Measurements from ENCODE around the gene GREB1L.

The GREB1L gene

DNA sequence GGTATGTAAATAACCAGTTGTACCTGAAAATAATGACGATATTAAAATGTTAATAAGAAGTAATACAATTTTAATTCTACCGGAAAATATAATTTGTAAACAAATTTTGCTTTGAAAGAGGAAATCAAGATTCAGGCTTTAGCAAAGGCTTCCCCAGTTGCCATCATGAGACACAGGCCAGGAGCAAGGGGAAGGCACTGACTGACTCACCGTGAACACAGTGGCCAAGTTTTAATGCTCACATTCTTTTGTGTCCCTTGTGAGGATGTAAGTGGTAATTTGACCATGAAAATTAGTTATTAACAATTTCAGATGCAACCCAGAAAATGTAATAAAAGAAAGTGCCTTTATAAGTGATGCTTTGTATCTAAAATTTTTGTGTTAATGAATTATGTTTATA, 164.1 kb downstream of the GREB1L start:
- intact Hi-C loops (cut with DNase I): no loop called here
- DNase-seq: no peak

DNA sequence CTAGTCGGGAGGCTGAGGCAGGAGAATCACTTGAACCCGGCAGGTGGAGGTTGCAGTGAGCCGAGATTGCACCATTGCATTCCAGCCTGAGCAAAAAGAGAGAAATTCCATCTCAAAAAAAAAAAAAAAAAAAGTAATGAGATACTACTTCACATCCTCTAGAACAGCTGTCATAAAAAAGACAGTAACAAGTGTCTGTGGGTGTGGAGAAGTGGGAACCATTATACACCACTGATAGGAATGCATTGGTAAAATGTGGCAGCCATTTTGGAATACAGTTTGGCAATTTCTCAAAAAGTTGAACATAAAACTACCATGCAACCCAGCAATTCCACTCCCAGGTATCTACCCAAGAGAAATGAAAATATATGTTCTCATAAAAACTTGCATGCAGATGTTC, 166.6 kb downstream of the GREB1L start:
- no peak for DNase-seq
- intact Hi-C loops (cut with DNase I): no loop called here

DNA sequence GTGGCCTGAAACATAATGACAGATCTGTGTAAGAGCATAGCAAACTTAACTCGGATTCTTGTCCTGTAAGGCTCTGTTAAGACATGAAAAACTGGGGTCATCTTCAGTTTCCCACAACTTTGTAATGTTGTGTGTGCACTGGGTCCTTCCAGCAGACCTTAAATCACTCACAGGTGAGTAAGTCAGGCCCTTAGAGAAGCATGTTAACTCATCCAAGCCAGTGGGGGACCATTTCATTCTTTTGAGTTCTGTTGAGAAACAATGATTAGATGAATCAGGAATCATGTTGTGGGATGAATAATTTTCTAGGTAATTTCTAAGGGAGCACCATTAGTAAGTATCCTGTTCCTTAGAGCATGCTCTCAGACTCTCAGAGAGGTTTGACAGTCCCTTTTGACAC, 191.4 kb downstream of the GREB1L start:
- intact Hi-C loops (cut with DNase I): no loop called here
- no peak for DNase-seq

DNA sequence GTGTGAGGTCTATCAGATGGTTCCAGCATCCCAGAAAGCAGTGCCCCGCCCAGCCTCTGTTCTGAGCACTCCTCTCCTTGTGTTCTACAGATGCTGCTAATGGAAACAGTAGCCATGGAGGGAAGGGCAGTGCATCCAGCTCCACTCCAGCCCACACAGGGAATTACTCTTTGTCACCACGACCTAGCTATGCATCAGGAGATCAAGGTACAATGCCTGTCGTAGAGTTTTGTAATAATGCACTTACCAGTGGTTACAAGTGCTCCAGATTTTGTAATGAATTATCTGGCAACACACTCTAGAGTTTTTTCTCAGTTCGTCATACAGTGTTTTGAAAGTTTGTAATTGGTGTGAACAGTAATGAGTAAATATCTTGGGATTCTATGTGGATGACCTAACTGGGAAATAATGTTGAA, 197.4 kb downstream of the GREB1L start:
- intact Hi-C loops (cut with DNase I): no loop called here
- DNase-seq: no peak

DNA sequence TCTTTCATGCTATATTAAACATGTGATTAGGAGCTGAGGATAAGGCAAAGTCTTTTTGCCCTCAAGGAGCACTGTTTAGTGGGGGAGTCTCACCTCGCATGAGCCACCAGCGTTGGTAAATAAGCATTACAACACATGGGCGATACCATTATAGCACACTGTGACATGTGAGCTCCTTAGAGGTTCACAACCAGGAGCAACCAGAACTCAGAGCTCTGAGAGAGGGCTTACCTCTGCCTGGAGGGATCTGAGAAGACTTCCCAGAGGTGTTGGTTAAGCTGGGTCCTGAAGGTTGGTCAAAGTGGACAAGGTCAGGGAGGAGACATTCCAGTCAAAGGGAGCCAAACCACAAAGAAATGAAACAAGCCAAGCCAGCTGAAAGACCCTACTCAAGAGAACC, 199.6 kb downstream of the GREB1L start:
- intact Hi-C loops (cut with DNase I): loop anchor here (5.0 kb wide), 1 partner anchor 244 kb away; no protein-coding TSS in a partner anchor
- no peak for DNase-seq

DNA sequence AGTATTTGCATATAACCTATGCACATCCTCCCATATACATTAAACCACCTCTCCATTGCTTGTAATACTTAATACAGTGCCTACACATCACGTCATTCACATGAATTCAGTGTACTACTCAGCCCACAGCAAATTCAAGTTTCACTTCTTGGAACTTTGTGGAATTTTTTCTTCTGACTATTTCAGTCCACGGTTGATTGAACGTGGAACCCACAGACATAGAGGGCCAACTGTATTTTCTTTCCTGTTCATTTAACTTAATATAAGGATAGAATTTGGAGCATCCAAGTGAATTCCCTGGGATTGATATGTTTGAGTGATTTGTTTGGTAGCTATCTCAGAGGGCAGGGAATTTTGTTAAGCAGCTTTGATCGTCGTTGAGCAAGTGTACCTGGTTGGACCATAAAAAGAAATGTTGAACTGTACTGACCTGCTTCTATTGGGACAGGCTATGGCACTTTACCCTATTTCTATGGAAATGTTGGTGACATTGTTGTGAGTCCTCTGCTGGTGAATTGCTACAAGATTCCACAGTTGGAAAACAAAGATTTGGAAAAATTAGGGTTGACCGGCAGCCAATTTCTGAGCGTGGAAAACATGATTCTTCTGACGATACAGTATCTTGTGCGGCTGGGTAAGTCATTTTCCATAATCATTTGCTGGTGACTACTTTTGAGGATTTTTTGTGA, 201.9 kb downstream of the GREB1L start:
- no peak for DNase-seq

DNA sequence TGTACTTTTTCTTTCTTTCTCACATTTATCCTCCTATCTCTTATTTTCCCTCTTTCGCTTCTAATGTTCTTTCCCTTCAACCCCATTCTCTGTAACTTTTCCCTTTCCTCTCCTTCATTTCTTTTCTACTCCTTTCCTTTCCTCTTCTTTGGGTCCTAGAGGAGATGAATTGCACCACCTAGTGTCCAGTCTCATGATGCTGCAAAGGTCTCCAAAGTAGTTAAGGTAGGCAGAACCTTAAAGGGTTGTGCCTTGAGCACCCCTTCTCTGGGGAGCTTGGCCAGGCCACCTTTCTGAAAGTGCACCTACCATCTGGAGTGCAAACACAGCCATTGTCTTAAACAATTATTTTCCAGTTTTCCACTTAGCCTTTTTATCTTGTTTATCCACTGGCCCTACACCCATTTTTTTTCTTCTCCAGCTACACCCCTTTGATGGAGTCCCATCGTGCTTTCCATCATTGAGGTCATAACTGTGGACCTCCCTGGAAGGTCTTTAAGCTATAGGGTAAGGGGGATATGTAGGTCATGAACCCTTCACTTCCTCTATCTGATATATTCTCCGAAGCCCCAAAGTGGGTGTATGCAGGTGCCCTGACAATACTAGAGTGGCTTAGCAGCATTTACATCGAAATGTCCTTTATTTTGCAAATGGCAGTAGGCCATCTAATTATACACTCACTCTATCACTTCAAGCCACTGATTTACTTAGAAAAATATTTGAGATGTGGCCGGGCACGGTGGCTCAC, 202.6 kb downstream of the GREB1L start:
- intact Hi-C loops (cut with DNase I): loop anchor here (5.0 kb wide), 1 partner anchor 247 kb away; no protein-coding TSS in a partner anchor
- DNase-seq: peak in 27 of 42 donors; percentile 9 to 80 (median 48)

More for the DNA sequence above, 201.9 kb downstream of the GREB1L start:
- intact Hi-C loops (cut with DNase I): loop anchor here (5.0 kb wide), 1 partner anchor 247 kb away; no protein-coding TSS in a partner anchor

DNA sequence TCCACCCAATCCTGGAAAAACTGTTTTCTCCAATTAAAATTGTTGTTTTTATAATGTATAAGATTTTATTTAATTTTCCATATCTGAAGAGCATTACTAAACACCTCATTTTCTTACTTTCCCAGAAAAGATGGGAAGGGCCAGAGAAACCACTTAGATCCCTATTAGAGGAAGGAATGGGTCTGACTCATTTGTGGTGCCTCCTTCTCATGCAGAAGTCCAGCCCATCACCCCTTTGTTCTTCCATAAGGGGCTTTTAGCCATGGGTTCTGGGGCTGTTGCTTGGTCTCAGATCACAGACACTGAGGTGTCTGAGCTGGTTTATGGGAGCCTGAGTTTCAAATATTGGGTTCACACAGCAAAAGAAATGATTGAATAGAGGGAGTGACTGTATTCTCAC, 206.3 kb downstream of the GREB1L start:
- intact Hi-C loops (cut with DNase I): no loop called here
- no peak for DNase-seq

DNA sequence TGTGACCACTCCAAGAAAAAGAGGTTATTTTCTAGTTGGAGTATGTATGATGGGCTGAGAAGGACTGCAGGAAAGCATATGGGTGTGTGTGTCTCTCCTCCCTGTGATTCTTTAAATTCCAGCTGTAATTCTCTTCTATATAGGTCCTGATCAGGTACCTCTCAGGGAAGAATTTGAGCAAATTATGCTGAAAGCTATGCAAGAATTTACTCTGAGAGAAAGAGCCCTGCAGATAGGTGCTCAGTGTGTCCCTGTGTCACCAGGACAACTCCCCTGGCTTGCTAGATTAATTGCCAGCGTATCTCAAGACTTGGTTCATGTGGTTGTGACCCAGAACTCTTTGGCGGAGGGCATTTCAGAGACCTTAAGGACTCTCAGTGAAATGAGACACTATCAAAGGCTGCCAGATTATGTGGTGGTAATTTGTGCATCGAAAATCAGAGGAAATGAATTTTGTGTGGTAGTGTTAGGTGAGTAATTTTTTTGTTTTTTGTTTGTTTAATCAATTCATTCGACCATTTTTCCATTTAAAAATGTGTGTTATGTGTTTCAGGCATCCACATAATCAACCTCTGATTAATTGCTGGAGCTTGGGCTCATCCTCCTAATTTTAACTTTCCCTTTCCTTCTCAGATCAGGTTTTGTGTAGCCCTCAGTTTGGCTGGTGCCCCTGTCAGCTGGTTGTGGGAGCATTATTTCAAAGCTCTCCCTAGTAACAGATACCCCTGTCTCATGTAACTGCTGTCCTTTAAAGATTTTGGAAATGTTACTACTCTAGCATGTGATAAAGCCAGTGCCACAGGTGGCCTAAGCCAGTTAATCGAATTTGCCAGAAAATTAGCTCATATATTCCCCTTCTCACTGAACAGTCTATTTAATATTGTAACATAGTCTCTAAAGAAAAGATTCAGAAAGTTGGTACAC, 207.6 kb downstream of the GREB1L start:
- intact Hi-C loops (cut with DNase I): no loop called here
- DNase-seq: no peak

DNA sequence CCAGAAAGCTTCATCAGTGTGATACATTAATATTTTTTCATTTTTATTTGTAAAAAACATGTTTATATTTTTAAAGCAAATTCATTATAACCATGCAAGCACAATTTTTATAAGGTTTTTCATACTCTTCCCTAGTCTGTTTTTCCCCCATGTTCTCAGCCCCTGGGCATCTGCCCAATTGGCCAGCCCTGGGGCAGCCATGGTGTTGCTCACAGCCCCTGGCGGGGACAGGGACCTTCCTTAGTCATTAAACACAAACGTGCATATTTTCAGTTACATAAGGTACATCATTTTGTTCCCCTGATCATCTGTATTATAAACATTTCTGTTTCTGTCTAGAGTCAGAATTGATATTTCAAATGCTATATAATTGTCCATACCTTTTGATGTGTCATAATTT, 208.5 kb downstream of the GREB1L start:
- DNase-seq: no peak
- intact Hi-C loops (cut with DNase I): no loop called here

DNA sequence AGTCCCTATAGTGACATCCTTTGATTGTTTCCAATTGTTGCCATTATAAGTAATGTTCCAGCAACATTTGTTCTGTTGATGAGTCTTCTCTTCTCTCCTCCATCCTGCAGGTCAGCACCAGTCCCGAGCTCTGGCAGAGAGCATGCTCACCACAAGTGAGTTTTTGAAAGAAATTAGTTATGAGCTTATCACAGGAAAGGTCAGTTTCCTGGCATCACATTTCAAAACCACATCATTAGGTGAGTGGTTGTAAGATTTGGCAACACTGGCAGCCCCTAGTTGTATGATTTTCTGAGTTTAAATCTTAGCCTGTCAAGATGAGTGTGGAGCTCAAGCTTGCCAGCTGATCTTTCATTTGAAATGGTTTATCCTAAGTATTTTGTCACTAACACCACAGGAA, 208.9 kb downstream of the GREB1L start:
- DNase-seq: no peak
- intact Hi-C loops (cut with DNase I): no loop called here

DNA sequence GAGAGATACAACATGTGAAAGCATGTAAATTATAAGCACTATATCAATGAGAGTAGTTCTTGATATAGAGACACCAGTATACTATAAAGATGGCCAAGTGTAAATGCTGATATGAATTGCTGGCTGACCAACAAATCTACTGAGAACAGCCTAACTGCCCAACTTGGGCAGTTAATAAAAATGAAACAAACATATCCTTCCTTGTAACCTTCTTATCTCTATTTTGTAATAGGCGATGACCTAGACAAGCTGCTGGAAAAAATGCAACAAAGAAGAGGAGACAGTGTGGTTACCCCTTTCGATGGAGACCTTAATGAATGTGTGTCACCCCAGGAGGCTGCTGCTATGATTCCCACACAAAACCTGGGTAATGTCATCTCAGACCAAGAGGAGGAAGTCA, 209.8 kb downstream of the GREB1L start:
- intact Hi-C loops (cut with DNase I): no loop called here
- no peak for DNase-seq

DNA sequence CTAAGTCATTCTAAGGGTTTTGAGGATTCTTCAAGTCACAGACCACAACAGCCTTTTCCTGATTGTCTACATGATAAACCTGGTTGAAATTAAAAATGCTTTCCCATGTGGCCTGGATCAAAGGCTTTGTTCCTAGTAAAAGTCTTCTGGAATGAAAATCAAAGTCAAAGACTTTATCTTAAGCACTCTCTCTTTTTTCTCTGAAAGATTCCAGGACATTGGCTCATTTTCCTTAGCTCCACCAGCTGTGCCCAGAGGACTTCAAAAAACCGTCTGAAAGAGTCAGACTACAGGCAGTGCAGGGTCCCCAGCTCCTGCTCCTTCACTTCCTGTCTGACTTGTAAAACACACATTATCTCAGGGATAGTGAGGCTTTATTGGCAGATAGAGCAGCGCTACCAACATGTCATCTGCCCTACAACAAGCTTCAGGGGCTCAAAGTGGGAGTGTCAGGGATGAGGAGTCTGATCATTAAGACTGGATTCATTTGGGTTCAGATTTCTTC, 210.3 kb downstream of the GREB1L start:
- intact Hi-C loops (cut with DNase I): no loop called here
- no peak for DNase-seq

DNA sequence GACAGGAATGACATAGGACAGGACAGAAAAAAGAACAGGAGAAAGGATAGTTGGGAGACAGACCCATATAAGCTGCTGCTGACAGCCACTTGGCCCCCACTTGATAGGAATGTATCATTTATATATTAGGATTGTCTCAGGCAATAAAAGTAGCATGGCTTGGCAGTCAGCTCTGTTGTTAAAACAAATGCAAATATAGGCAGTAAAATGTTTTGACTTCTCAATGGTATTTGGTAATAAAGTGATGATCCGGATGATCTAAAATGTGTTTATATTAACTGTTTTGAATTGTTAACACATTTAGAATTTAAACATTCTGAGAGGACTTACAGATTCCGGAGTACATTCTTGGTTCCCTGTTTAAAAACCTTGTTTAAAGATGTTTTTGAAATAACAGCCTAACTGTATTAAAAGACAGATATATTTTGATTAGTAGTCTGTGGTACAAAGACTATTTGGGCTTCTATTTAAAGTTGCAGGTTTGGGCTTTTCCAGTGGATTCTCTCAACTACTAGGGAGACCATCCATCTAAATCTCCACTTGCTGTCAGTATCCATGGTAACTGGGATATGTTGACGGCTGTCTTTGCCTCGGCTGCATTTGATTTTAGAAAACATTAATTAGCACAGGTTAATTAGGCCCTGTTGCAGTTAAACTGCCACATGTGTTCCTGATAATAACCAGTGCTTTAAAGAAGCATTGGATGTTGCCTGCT, 210.9 kb downstream of the GREB1L start:
- intact Hi-C loops (cut with DNase I): no loop called here
- no peak for DNase-seq

DNA sequence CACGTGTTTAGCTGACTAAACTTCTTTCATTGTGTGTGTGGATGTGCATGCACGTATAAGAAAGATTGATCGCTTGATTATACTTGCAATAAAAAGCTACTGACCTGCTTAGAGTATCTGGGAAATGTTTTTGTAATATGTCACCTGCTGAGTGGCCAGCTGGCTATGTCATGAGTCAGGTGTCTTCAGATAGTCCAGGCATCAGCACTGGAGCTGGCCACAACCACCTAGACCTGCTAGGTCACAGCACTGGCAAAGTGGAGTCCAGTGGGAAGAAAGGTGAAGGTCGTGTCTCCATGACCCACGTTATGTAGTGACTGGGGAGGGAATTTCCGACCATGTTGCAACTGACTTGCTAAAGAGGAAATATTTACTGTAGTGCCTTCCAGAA, 211.5 kb downstream of the GREB1L start:
- no peak for DNase-seq

DNA sequence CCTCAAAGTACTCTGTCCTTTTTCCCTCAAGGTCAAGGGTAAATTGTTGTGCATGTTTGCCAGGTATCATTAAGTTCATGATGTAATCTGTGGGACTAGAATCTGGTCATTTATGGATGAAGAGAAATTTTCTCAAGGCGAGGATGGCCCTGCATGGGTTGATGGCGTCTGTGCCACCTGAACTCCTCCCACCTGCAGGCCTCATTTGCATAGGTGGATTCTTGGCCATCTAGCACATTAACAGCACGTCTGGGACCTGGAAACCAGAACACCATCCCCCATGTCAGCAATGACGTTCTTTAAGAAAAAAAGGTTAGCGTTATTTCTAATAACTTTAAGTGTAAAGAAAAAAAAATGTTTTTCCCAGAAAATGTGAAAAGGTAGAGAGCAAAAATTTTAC, 212.7 kb downstream of the GREB1L start:
- intact Hi-C loops (cut with DNase I): no loop called here
- no peak for DNase-seq

More for the DNA sequence above, 211.5 kb downstream of the GREB1L start:
- intact Hi-C loops (cut with DNase I): no loop called here

DNA sequence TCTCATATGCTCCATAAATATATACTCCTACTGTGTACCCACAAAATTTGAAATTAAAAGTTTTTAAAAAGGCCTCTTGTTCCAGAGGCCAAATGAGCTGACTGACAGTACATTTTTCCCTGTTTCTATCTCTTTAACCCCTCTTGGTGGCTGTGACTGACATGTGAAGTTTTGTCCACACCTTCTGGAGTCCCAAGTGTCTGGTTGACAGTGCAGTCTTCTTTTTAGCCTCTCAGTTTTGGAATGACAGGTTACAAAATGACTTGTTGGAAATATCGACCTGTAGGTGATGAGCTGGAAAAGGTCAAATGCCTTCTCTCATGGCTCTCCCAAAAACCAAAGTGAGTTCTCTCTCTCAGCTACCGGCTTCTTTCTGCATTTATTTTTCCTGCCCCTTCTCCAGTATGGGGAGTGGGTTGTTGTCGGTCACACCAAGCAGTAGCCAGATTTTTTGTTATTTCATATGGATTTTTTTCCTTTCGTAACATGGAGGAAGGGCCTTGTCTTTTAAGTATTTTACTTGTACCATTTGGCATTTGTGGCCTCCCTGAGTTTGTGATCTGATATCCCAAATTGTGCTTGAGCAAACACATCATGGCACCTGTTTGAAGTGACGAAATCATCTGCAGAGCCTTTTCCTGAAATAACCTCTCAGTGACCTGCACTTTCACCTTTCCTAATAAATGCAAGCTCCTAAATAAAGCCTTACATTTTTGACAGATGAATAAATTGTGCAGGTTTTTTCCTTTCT, 214.6 kb downstream of the GREB1L start:
- intact Hi-C loops (cut with DNase I): no loop called here
- no peak for DNase-seq

DNA sequence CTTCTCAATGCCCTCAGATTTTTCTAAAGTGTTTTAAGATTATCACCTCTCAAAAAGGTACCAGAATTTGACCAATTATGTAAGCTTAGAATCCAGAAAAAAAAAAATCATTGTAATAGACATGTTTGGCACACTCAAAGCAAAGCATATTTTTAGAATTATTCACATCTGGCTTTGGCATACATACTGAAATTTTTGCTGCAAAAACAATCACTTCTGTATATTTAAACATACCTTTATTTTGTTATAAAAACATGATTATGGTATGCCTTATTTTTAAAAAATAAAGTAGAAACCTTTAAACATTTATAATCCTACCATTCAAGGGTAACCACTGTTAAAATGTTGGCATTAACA, 215.1 kb downstream of the GREB1L start:
- no peak for DNase-seq
- intact Hi-C loops (cut with DNase I): no loop called here
